ENCODE data around the gene SH3RF1.

DNA sequence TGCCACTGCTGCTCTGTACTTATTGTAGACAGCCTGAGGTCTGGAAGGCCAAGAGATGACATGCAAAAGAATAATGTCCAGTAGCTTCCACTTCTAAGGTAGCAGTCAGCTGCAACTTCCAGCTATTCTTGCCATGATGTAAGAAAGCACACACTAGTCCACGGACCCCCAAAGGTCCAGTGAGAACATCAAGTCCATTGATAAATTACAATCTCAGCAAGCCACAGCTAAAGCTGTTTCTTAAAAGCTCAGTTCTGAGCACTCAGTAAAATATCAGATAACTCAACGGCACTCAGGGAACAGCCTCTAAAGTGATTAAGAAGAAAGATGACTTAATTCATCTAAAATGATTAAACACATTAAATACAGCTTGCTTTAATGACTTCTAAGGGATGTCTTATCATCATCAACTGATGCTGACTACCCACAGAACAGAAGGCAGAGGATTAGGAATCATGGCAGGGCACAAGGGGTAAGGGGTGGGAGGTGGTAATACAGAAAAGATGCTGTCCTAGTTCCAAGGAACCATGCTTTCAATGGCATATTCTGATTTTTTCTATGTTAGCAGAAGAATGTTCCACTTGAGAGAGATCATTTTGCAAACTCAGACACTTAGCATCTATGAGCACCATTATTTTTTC, 161.6 kb downstream of the SH3RF1 start:
- TF ChIP-seq, protein P1, sequence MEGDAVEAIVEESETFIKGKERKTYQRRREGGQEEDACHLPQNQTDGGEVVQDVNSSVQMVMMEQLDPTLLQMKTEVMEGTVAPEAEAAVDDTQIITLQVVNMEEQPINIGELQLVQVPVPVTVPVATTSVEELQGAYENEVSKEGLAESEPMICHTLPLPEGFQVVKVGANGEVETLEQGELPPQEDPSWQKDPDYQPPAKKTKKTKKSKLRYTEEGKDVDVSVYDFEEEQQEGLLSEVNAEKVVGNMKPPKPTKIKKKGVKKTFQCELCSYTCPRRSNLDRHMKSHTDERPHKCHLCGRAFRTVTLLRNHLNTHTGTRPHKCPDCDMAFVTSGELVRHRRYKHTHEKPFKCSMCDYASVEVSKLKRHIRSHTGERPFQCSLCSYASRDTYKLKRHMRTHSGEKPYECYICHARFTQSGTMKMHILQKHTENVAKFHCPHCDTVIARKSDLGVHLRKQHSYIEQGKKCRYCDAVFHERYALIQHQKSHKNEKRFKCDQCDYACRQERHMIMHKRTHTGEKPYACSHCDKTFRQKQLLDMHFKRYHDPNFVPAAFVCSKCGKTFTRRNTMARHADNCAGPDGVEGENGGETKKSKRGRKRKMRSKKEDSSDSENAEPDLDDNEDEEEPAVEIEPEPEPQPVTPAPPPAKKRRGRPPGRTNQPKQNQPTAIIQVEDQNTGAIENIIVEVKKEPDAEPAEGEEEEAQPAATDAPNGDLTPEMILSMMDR (IDR thresholded peaks at IDR 0.05), result no peak
- no peak for TF ChIP-seq EZH2 (IDR thresholded peaks at IDR 0.05)

All from neural progenitor cell (in vitro differentiated cells).